Posterior vena cava (tissue), 2 donors: ENCODE results near the gene HM13. TPM values are rescaled to one million over a fixed set of nuclear protein-coding genes. Genes with fewer than 3 reads are reported as not detected.
A peak's percentile ranks its signal among the peaks of the same experiment; 100 is the strongest.
"Not testable (repeated sequence)": the region's sequence is repeated elsewhere in the genome, so short reads cannot be mapped to it uniquely, and the experiment has no call there.

ENCODE experiments used
- DNase-seq: peaks from one replicate; pipeline ENCODE4 v3.0.0-alpha.2; 2020; ENCODE audit warnings: low spot score
- intact Hi-C, 2 donors: fragments of 100-400 bp; cut with DNase I; formaldehyde crosslinking; loops; one replicate each; pipeline versions ENCODE4 v1.14.1 to v1.14.2; 2022 to 2023
- total RNA-seq, 2 donors: library from RNA; stranded (reverse); fragmentation: NEBNext Ultra II Directional; extraction: Animal tissue kit (Norgen Biotek cat#: 25700); gene quantifications; one replicate each; pipeline ENCODE4 v1.2.1, GENCODE V29; 2021
- donor health status: DM: yes; HTN: yes; CAD: no.
- donor health status: DM: yes; HTN: yes; CAD: no.

The HM13 gene
- total RNA-seq, 2 donors from 2014 or later = 118 TPM

GRCh38 chr20:31573555-31574321 is 59.5 kb downstream of the HM13 start:
- DNase-seq = no peak
- intact Hi-C loops = loop anchor here in 1 of 2 donors (2.0 kb wide), 1 partner anchor 21 kb away; no protein-coding TSS in a partner anchor

- DNase-seq, intact Hi-C loops: not testable (repeated sequence)
These were observed 60.7 kb downstream of the HM13 start for GRCh38 chr20:31574986-31575385.

GRCh38 chr20:31576751-31577150 is 62.5 kb downstream of the HM13 start:
- intact Hi-C loops = no loop called here

GRCh38 chr20:31577194-31577593 is 63.0 kb downstream of the HM13 start:
- DNase-seq = no peak
- intact Hi-C loops = no loop called here

More at GRCh38 chr20:31576751-31577150, 62.5 kb downstream of the HM13 start:
- DNase-seq = no peak

GRCh38 chr20:31578448-31579138 is 64.4 kb downstream of the HM13 start:
- no peak for DNase-seq
- intact Hi-C loops = no loop called here

GRCh38 chr20:31579245-31579644 is 65.0 kb downstream of the HM13 start:
- intact Hi-C loops = no loop called here

GRCh38 chr20:31579941-31580651 is 65.9 kb downstream of the HM13 start:
- DNase-seq, intact Hi-C loops: not testable (repeated sequence)

More at GRCh38 chr20:31579245-31579644, 65.0 kb downstream of the HM13 start:
- no peak for DNase-seq

GRCh38 chr20:31580706-31581105 is 66.5 kb downstream of the HM13 start:
- intact Hi-C loops = no loop called here
- DNase-seq = no peak

- intact Hi-C loops = no loop called here
These were observed 67.1 kb downstream of the HM13 start for GRCh38 chr20:31581391-31581790.

GRCh38 chr20:31587545-31588389 is 73.5 kb downstream of the HM13 start:
- DNase-seq = no peak
- intact Hi-C loops = no loop called here

More at GRCh38 chr20:31581391-31581790, 67.1 kb downstream of the HM13 start:
- DNase-seq = no peak

GRCh38 chr20:31590717-31591225 is 76.5 kb downstream of the HM13 start:
- intact Hi-C loops = no loop called here
- DNase-seq = no peak

- no peak for DNase-seq
- intact Hi-C loops = loop anchor here in 1 of 2 donors (2.0 kb wide), 1 partner anchor 21 kb away; no protein-coding TSS in a partner anchor
These were observed 79.2 kb downstream of the HM13 start for GRCh38 chr20:31593221-31594001.

GRCh38 chr20:31594002-31594557 is 79.8 kb downstream of the HM13 start:
- no peak for DNase-seq
- intact Hi-C loops = loop anchor here in 1 of 2 donors (2.0 kb wide), 1 partner anchor 21 kb away; no protein-coding TSS in a partner anchor

- intact Hi-C loops = loop anchor here in 1 of 2 donors (2.0 to 5.0 kb wide), 2 partner anchors 22 to 758 kb away; no protein-coding TSS in a partner anchor
These were observed 80.5 kb downstream of the HM13 start for GRCh38 chr20:31594558-31595379.

GRCh38 chr20:31595380-31595653 is 81.1 kb downstream of the HM13 start:
- no peak for DNase-seq
- intact Hi-C loops = loop anchor here in 1 of 2 donors (2.0 to 5.0 kb wide), 2 partner anchors 23 to 757 kb away; no protein-coding TSS in a partner anchor

More at GRCh38 chr20:31594558-31595379, 80.5 kb downstream of the HM13 start:
- DNase-seq = no peak

- peak; percentile 93 for DNase-seq
- intact Hi-C loops = loop anchor here in 1 of 2 donors (2.0 to 5.0 kb wide), 2 partner anchors 23 to 756 kb away; no protein-coding TSS in a partner anchor
These were observed 81.6 kb downstream of the HM13 start for GRCh38 chr20:31595654-31596411.
